ENCODE measurements around the gene NSD1.

DNA sequence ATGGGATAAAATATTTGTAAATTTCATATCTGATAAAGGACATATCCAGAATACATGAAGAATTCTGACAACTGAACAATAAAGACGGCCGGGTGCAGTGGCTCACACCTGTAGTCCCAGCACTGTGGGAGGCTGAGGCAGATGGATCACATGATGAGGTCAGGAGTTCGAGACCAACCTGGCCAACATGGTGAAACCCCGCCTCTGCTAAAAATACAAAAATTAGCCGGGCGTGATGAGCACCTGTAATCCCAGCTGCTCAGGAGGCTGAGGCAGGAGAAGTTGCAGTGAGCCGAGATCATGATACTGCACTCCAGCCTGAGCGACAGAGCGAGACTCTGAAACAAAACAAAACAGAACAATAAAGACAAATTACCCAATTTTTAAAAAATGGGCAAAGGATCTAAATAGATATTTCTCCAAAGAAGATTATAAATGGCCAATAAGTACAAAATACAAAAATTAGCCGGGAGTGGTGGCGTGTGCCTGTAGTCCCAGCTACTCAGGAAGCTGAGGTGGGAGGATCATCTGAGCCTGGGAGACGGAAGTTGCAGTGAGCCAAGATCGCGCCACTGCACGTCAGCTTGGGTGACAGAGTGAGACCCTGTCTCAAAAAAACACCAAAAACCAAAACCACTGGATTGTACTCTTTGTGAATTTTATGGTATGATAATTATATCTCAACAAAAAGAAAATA, 9.6 kb upstream of the NSD1 start:
- TF ChIP-seq CTCF (conservative IDR thresholded peaks at IDR 0.05; ENCODE audit: low read depth, low read length), result no peak
- TF ChIP-seq RCOR1 (IDR thresholded peaks at IDR 0.05; ENCODE audit: insufficient replicate concordance, low read length), result no peak
- no peak for TF ChIP-seq RAD21 (IDR thresholded peaks at IDR 0.05; ENCODE audit: low read length)
- no peak for TF ChIP-seq CEBPB (IDR thresholded peaks at IDR 0.05; ENCODE audit: low read depth, low read length)
- TF ChIP-seq POLR2A (IDR thresholded peaks at IDR 0.05; ENCODE audit: low read depth, low read length), result no peak
- no peak for TF ChIP-seq NFE2L2 (IDR thresholded peaks at IDR 0.05; ENCODE audit: low read depth, low read length)
- TF ChIP-seq SMC3 (IDR thresholded peaks at IDR 0.05; ENCODE audit: low read depth, low read length), result no peak
- TF ChIP-seq MXI1 (IDR thresholded peaks at IDR 0.05; ENCODE audit: borderline replicate concordance, low read depth, low read length), result no peak
- TF ChIP-seq BHLHE40 (IDR thresholded peaks at IDR 0.05; ENCODE audit: low read depth, low read length), result no peak
- TF ChIP-seq FOS (IDR thresholded peaks at IDR 0.05; ENCODE audit: low read depth, low read length), result no peak
- TF ChIP-seq USF2 (IDR thresholded peaks at IDR 0.05; ENCODE audit: low read depth, low read length), result no peak
- no peak for TF ChIP-seq MAFK (IDR thresholded peaks at IDR 0.05; ENCODE audit: low read depth, low read length)
- TF ChIP-seq RFX5 (IDR thresholded peaks at IDR 0.05; ENCODE audit: low read depth, low read length), result no peak

All from IMR-90 (cell line).